GM12873 (cell line): ENCODE data around the gene RET.

Source experiments
- TF ChIP-seq, protein P1 (sequence below): IDR thresholded peaks from 2 replicates; pipeline ENCODE4 v1.5.1; 2012; ENCODE audit warnings: low read depth, mild to moderate bottlenecking, moderate library complexity, low read length, control low read depth; ENCODE audit not compliant: insufficient read depth; ENCODE audit errors: missing control alignments

RET gene

GRCh38 chr10:43174969-43175368 is 98.1 kb downstream of the RET start:
- TF ChIP-seq, protein P1, sequence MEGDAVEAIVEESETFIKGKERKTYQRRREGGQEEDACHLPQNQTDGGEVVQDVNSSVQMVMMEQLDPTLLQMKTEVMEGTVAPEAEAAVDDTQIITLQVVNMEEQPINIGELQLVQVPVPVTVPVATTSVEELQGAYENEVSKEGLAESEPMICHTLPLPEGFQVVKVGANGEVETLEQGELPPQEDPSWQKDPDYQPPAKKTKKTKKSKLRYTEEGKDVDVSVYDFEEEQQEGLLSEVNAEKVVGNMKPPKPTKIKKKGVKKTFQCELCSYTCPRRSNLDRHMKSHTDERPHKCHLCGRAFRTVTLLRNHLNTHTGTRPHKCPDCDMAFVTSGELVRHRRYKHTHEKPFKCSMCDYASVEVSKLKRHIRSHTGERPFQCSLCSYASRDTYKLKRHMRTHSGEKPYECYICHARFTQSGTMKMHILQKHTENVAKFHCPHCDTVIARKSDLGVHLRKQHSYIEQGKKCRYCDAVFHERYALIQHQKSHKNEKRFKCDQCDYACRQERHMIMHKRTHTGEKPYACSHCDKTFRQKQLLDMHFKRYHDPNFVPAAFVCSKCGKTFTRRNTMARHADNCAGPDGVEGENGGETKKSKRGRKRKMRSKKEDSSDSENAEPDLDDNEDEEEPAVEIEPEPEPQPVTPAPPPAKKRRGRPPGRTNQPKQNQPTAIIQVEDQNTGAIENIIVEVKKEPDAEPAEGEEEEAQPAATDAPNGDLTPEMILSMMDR, result no peak

DNA sequence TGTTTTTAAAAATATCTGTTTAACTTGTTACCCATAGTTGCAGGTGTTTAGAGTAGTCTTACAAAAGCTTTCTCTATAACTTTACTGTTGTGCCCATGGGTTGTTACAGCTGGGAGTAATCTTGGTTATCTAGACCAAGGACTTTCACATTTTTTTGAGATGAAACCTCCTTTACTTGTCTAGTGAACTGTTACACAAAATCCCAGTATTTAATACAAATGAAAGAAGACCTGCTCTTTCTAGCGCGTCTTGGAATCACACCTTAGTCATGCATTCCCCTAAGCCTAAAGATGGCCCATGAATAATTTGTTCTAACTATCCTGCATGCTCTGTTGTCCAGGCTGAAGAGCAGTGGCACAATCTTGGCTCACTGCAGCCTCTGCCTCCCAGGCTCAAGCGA is 99.4 kb downstream of the RET start:
- TF ChIP-seq, protein P1, result no peak

- TF ChIP-seq, protein P1, result no peak
These were observed 100.7 kb downstream of the RET start for GRCh38 chr10:43177595-43177994.
